Measurements from ENCODE around the gene KCNJ5.

KCNJ5 gene

GRCh38 chr11:128871168-128871610 is 20.0 kb upstream of the KCNJ5 start:
- no peak for DNase-seq (ENCODE audit: low read depth)

DNA sequence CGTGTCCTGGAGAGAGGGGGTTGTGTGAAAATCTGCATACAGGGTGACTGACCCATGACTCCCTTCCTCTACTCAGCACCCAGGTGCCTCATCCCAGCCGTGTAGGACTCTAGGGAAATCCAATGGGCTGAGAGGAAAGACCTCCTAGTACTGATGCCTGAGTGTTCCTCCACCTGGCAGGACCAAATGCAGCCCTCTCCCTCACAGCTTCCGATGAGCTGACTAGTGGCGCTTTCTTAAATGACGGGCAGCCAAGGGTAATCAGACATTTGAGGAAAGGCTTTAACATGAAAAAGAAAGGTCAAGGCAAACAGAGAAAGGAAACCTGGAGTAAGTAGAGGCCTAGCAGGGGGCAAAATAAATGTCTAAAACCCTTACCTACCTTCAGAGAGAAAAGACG is 19.1 kb upstream of the KCNJ5 start:
- no peak for DNase-seq (ENCODE audit: low read depth)

DNA sequence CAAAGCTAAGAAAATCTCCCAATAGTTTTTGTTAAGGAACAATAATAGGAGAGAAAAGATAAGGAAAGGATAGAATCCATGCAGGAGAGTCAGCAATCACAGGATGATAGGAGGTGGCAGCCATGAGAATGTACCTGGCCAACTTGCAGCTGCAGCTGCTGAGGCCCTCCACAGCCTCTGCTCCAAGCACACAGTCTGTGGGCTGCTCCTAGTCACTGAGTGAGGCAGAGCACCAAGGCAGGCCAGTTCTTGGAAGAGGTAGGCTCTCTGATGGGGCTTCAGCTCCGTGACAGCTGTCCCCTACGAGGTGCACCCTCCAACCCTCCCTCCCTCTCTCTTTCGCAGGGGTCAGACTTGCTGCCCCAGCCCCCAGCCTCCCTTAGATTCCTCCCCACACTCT is 18.6 kb upstream of the KCNJ5 start:
- no peak for DNase-seq (ENCODE audit: low read depth)

DNA sequence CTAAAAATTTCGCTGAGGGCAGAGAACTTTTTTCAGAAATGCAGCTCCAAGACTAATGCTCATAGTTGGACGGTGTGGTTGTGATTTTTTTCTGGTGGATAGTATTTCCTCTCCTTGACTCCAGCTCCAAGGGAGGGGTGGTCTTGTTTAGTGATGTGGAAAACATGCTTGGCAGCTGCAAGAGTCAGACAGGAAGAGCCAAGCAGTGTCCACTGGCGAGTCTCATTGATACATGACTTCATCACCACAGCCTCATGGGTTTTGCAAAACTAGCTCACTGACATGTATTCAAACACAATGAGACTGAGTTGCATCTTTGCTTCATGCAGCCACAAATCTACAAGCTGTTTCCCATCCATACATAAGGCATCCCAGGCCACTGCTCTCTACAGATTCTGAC is 16.7 kb upstream of the KCNJ5 start:
- no peak for DNase-seq (ENCODE audit: low read depth)

DNA sequence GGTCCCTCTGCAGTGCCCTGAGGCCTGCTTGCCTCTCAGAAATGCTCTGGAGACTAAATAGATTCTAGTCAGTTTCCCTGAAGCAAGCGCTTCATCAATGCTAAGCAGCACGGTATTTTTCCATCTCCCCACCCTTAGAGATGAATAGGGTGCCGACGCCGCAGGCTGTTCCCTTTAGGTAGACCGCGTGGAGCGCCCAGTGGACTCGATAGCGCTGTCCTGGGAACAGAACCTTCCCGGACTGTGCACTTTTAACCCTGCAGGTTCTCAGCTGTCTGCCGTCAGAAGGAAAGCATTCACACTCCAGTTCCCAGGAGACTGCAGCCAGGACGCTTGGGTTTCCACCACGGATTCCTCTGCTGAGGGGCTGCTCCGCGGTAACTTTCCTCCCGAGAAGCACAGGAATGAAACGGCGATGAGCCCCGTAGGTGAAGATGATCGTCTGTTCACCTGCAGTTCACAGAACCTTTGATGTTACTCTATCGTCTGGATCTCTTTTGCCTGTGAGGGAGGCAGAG is 15.0 kb upstream of the KCNJ5 start:
- DNase-seq (ENCODE audit: low read depth), result no peak

GRCh38 chr11:128877726-128878125 is 13.4 kb upstream of the KCNJ5 start:
- no peak for DNase-seq (ENCODE audit: low read depth)

GRCh38 chr11:128878455-128878854 is 12.7 kb upstream of the KCNJ5 start:
- no peak for DNase-seq (ENCODE audit: low read depth)

- no peak for DNase-seq (ENCODE audit: low read depth)
Observed at GRCh38 chr11:128879817-128880216, 11.3 kb upstream of the KCNJ5 start.

- DNase-seq (ENCODE audit: low read depth), result no peak
Observed at GRCh38 chr11:128881221-128881620, 9.9 kb upstream of the KCNJ5 start.

DNA sequence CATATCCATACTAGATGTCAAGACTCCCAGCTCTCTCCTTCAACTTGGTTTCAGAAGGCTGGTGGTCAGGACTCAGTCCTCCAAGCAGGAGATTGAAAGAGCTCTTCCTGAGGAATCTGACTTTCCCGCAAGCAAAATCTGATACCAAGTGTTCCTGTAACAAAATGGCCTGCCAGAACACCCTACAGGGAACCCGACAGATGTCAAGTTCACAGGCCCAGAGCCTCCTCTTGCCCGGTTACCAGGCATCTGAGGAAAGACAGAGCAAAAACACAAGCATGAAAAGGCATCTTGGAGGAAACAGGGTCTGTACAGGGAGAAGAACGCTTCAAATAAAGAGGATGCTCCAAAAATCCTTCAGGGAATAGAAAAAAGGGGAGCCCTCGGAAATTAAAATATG is 8.7 kb upstream of the KCNJ5 start:
- DNase-seq (ENCODE audit: low read depth), result no peak

DNA sequence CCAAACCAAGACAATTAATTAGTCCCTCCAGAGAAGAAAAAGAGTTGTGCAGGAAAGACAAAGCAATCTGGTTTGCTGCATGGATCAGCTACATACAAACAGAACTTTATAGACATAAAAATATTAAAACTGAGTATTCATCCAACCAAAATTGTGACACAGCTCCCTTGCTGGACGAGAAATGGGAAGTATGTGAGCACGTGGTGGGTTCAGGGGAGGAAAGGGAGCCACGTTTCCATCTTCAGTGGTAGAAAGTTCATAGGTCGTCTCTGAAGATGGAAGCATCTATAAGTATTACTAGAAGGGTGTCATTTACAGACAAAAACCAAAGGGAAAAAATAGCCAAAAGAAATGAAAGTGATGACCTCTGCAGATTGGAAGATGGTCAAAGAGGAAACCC is 7.1 kb upstream of the KCNJ5 start:
- DNase-seq (ENCODE audit: low read depth), result no peak

DNA sequence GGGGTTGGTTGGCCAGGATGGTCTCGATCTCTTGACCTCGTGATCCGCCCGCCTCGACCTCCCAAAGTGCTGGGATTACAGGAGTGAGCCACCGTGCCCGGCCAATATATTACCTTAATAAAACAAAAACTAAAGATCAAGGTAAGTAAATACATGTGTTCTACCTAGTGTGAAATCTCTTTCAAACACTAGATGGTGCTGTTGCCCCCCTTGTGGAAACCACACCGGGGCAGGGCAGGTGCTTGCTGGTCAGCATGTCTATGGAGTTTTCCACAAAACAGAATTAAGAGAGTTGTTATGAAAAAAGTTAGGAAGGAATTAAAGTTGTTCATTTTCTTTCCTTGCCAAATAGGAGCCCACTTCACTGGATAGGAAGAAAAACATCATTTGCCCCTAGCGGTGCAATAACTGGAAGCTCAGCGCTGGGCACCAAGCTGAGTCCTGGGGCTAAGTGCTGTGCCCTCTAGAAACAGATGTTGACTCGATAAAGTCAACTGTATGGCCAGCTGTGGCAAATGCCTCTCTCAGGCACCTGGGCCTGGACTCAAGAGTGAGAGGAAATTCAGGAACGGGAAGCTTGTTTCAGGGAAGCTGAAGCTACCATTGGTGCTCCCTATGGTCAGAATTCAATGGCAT is 6.3 kb upstream of the KCNJ5 start:
- DNase-seq (ENCODE audit: low read depth), result peak; percentile 26

GRCh38 chr11:128886406-128887124 is 4.6 kb upstream of the KCNJ5 start:
- no peak for DNase-seq (ENCODE audit: low read depth)

- no peak for DNase-seq (ENCODE audit: low read depth)
Observed at GRCh38 chr11:128888034-128888985, 2.8 kb upstream of the KCNJ5 start.

GRCh38 chr11:128889657-128890213 is 1.4 kb upstream of the KCNJ5 start:
- DNase-seq (ENCODE audit: low read depth), result no peak

DNA sequence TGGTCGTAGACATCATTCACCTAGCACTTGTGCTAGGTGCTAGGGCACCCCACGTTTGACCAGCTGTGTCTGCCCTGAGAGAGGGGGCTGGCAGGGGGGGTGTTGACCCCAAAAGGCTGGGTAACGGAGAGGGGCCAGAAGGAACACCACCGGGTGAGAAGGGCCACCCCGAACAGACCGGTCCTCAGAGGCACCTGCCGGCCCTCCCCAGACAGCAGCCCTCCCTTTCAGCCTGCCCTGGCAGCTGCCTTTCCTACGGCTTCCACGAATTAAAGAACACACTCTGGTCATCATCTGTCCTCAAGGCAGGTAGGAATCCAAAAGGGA is 977 bp upstream of the KCNJ5 start:
- no peak for DNase-seq (ENCODE audit: low read depth)

- DNase-seq (ENCODE audit: low read depth), result no peak
Observed at GRCh38 chr11:128891913-128892398, 800 bp downstream of the KCNJ5 start.

- DNase-seq (ENCODE audit: low read depth), result no peak
Observed at GRCh38 chr11:128892866-128893565, 1.9 kb downstream of the KCNJ5 start.

GRCh38 chr11:128893578-128894285 is 2.6 kb downstream of the KCNJ5 start:
- no peak for DNase-seq (ENCODE audit: low read depth)

GRCh38 chr11:128894286-128894681 is 3.1 kb downstream of the KCNJ5 start:
- no peak for DNase-seq (ENCODE audit: low read depth)

DNA sequence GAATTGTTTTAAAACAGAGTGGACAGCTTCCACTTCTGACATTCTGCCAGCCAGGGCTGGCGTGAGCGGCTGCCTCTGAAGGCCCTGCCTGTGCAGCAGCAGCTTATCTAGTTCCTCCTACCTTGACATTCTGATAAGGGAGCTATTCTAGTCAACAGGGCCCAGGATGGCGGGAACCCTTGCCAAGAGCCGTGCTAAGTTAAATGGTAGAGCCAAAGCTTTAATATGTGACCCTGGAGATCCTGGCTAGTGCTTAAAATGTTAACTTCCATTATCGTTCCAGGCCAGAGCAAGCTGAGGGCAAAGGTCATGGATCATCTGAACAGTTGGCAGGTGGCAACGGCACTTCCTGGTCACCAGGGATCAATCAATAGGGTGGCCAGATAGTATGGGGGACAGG is 3.5 kb downstream of the KCNJ5 start:
- no peak for DNase-seq (ENCODE audit: low read depth)
